Stomach (tissue), 19 donors: ENCODE measurements around the gene NPHP1. TPM values are rescaled to one million over a fixed set of nuclear protein-coding genes. Genes with fewer than 3 reads are reported as not detected.
A peak's percentile ranks its signal among the peaks of the same experiment; 100 is the strongest.
"Not testable (repeated sequence)": the region's sequence is repeated elsewhere in the genome, so short reads cannot be mapped to it uniquely, and the experiment has no call there.

Experiments used
- DNase-seq, 2 donors: peaks; one replicate each; pipeline versions ENCODE4 v3.0.0 to v3.0.0-alpha.2; 2013 to 2019
- H3K27ac ChIP-seq, 5 donors: fragments of 200-600 bp in 4 of 5; sonication (generic) in 4 of 5; one replicate each; pipeline ENCODE4 v1.5.1; 2013 to 2019; ENCODE audit warnings: mild to moderate bottlenecking in 1 of 5, moderate library complexity in 1 of 5
- H3K27me3 ChIP-seq, 3 donors: fragments of 200-600 bp; sonication (generic); one replicate each; pipeline ENCODE4 v1.5.1; 2017 to 2019; ENCODE audit warnings: mixed run types in 1 of 3
- H3K36me3 ChIP-seq, 4 donors: fragments of 200-600 bp; sonication (generic); 1 replicate in 3 of 4; 2 replicates in 1 of 4; pipeline ENCODE4 v1.5.1; 2016 to 2019
- H3K4me1 ChIP-seq, 4 donors: fragments of 200-600 bp; sonication (generic); one replicate each; pipeline ENCODE4 v1.5.1; 2016 to 2019
- H3K4me3 ChIP-seq, 4 donors: fragments of 200-600 bp; sonication (generic) in 3 of 4; one replicate each; pipeline ENCODE4 v1.5.1; 2016 to 2019; ENCODE audit warnings: mild to moderate bottlenecking in 1 of 4
- H3K9me3 ChIP-seq, 4 donors: fragments of 200-600 bp; sonication (generic); one replicate each; pipeline ENCODE4 v1.5.1; 2016 to 2019
- EP300 ChIP-seq: sonication (generic); formaldehyde crosslinking; IDR thresholded peaks from one replicate; pipeline ENCODE4 v1.6.1; 2017; ENCODE audit warnings: antibody characterized with exemption
- POLR2A ChIP-seq, 4 donors: fragments of 450-650 bp; IDR thresholded peaks; one replicate each; pipeline ENCODE4 v1.6.1; 2016; ENCODE audit warnings: antibody characterized with exemption in 4 of 4, control low read depth in 2 of 4, mild to moderate bottlenecking in 1 of 4, moderate library complexity in 1 of 4
- POLR2AphosphoS5 ChIP-seq, 3 donors: sonication (generic); formaldehyde crosslinking; IDR thresholded peaks; one replicate each; pipeline ENCODE4 v1.6.1; 2016; ENCODE audit warnings: antibody characterized with exemption in 3 of 3
- WGBS, 5 donors: extraction: QIAGEN DNeasy Blood & Tissue Kit in 3 of 5; methylation state at CpG; one replicate each; pipeline versions ENCODE4 v1.1.5 to v1.1.7; 2013 to 2018; 5-methylcytosine and 5-hydroxymethylcytosine counted together
- intact Hi-C: fragments of 100-400 bp; cut with DNase I; formaldehyde crosslinking; loops from one replicate; pipeline ENCODE4 v1.15.1; 2023; ENCODE audit warnings: low total_unique reads
- long read RNA-seq, 10 donors: transcript quantifications; one replicate each; lab custom pipeline, GENCODE V29; 2026
- polyA plus RNA-seq, 3 donors: library from polyadenylated mRNA; stranded (reverse); fragments of 200-250 nt; gene quantifications; one replicate each; pipeline ENCODE4 v1.2.3, GENCODE V29; 2013
- total RNA-seq, 5 donors: library from RNA; depleted of rRNA; stranded (reverse); fragments of >200 nt; gene quantifications; one replicate each; pipeline versions ENCODE4 v1.1.0 to v1.2.3, GENCODE V29; 2014 to 2016
- TF ChIP-seq, protein P1 (sequence below), 7 experiments: fragments of 450-650 bp in 4 of 7; fragments of 200-600 bp in 3 of 7; sonication (generic) in 3 of 7; IDR thresholded peaks; one replicate each; pipeline ENCODE4 v1.5.1; 2016 to 2019; ENCODE audit warnings: antibody characterized with exemption in 7 of 7, control low read depth in 2 of 7, mild to moderate bottlenecking in 1 of 7
- donor health status: healthy with polysubstance abuse.
- donor health status: Bipolar disorder and iron deficiency.
- donor health status: healthy.

Gene NPHP1
- total RNA-seq (1 to 10 TPM in 2 of 5 donors, under 1 TPM in 2, not detected in 1; 0.58 to 5.5 (median 2.5) TPM), polyA plus RNA-seq (1 to 10 TPM; 1.5 to 4.5 (median 3.9) TPM)
- long read RNA-seq, donor 1 = 0 reads
- long read RNA-seq, donor 2, partial matches to known transcripts = 0 of 1 reads
- long read RNA-seq, donor 2, other reads (novel, unspliced or antisense) = 0 of 1 reads
- long read RNA-seq, donor 3 = 0 reads
- long read RNA-seq, donor 4 = 0 reads
- long read RNA-seq, donor 5 = 0 reads
- long read RNA-seq, donor 6 = 0 reads
- long read RNA-seq, donor 7, partial matches to known transcripts = 0 of 2 reads
- long read RNA-seq, donor 7, other reads (novel, unspliced or antisense) = 0 of 2 reads
- long read RNA-seq, donor 8, partial matches to known transcripts = 0 of 5 reads
- long read RNA-seq, donor 8, other reads (novel, unspliced or antisense) = 5 of 5 reads
- long read RNA-seq, donor 9, partial matches to known transcripts = 0 of 1 reads
- long read RNA-seq, donor 9, other reads (novel, unspliced or antisense) = 0 of 1 reads
- long read RNA-seq, donor 10, partial matches to known transcripts = 0 of 1 reads
- long read RNA-seq, donor 10, other reads (novel, unspliced or antisense) = 0 of 1 reads

DNA sequence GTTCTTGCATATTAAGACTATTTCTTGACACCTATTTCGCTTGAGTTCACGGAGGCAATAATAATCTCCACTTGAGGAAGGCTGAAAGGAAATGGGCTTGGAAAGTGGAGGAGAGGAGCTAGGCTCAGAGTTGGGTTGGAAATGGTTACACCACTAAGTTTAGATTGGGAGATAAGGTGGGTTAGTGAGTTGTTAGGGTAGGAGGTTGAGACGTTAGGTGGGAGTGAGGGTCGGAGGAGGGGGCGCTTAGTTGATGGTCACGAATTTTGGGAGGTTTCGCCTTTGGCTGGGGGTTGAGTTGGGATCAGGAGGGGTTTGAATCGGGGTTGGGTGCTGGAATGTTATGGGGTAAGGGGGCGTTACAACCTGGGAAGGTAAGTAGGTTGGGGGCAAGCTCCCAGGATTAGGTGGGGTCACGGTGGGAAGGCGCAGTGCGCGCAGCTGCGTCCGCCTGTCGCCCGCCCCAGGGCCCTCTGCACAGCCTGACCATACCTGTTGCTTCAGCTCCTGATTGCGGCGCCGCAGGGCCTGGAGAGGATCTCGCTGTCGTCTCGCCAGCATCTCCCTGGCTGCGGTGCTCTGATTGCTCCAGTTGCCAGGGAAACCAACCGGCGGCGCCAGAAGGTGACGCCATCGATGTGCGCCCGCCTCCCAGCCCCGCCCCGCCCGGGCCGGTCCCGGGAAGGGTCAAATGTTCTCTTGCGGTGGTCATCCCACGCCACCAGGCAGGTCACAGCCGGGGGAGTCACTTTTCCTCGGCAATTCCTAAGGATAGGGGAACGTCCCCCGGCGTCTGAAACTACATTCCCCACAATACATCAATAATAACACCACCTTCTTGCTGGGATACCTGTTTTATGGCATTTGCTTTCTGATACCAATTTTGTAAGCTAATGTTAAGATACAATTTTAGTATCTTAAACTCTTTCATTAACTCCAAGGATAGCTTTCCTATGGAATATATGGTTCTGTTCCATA is at the start of gene NPHP1:
TSS of gene NPHP1 (minus strand) at position 606 of the 978 bp plus-strand sequence. CDS start at position 561, 45 bp downstream.
- Histone ChIP-seq H3K4me3 (peak within 1 kb of the TSS; percentile 70 to 96 (median 86)), H3K4me1 (peaks cover 8 to 20% (median 13%) of the 10 kb centered on the region in 4 donors), H3K27ac (peak within 1 kb of the TSS; percentile 41 to 79 (median 77)), H3K27me3 (no peaks in the 10 kb centered on the region), H3K9me3 (no peaks in the 10 kb centered on the region), H3K36me3 (peaks cover 0 to 21% (median 7%) of the 10 kb centered on the region in 4 donors)
- no peak for TF ChIP-seq EP300
- TF ChIP-seq, protein P1, sequence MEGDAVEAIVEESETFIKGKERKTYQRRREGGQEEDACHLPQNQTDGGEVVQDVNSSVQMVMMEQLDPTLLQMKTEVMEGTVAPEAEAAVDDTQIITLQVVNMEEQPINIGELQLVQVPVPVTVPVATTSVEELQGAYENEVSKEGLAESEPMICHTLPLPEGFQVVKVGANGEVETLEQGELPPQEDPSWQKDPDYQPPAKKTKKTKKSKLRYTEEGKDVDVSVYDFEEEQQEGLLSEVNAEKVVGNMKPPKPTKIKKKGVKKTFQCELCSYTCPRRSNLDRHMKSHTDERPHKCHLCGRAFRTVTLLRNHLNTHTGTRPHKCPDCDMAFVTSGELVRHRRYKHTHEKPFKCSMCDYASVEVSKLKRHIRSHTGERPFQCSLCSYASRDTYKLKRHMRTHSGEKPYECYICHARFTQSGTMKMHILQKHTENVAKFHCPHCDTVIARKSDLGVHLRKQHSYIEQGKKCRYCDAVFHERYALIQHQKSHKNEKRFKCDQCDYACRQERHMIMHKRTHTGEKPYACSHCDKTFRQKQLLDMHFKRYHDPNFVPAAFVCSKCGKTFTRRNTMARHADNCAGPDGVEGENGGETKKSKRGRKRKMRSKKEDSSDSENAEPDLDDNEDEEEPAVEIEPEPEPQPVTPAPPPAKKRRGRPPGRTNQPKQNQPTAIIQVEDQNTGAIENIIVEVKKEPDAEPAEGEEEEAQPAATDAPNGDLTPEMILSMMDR (IDR thresholded peaks at IDR 0.05) = peak in 1 of 7 experiments; percentile 23
- no peak for TF ChIP-seq POLR2A (IDR thresholded peaks at IDR 0.05)
- TF ChIP-seq POLR2AphosphoS5 (IDR thresholded peaks at IDR 0.05) = peak; percentile 58 to 94 (median 76)
- intact Hi-C loops = no loop called here
- DNase-seq = peak; percentile 86 to 96
- WGBS, 5 donors = 1 to 2% (median 1%) methylated on average over 26 to 43 of the region's 43 CpGs

GRCh38 chr2:110248081-110248795 is 43.4 kb upstream of the NPHP1 start:
- WGBS, 5 donors = 73 to 89% (median 85%) methylated on average over 3 to 6 of the region's 7 CpGs
- H3K27ac ChIP-seq, H3K27me3 ChIP-seq, H3K9me3 ChIP-seq, H3K4me1 ChIP-seq, H3K36me3 ChIP-seq, intact Hi-C loops, H3K4me3 ChIP-seq: not testable (repeated sequence)
- peak in 1 of 2 donors; percentile 0 for DNase-seq

DNA sequence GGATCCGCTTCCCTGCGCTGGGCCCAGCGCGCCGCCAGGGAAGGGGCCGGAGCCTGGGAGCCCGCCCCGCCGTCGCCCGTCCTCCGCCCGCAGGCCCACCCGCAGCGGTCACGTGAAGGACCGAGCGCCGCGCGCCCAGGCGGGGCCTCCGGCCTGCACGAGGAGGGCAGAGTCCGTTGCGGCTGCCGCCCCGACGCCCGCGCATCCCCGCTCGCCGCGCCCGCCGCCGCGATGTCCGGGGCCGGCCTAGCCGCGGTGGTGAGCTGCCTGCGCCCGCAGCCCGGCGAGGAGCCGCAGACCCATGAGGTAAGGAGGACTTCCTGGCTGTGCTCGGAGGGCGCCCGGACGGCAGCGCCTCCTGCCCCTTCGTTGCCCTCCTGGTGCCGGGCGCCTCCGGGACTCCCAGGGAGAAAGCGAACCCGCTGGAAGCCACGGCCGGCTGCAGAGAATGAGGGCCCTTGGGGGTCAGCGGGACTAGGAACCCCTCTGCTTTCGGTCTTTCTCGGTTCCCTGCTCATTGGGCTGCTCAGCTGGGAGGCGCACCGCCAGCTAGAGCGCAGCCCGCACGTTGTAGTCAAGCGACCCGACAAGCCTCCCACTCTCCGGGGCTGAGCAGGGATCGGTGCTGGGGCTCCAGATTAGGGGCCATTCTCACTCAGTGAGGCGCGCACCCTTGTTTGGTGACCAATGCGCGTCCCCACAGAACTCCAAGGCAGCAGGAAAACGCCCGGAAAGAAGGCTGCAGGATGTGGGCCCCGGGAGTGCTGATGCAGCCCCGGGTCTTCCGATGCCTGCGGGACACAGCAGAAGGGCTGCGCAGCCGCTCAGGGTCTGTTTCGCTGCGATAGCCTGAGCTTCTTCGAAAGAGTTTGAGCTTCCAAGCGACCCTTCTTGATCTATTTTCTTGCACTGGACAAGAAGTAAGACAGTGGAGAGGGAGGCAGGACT is 40.9 kb upstream of the NPHP1 start:
- H3K27ac ChIP-seq, DNase-seq, H3K4me1 ChIP-seq, H3K9me3 ChIP-seq, H3K27me3 ChIP-seq, H3K4me3 ChIP-seq, intact Hi-C loops, H3K36me3 ChIP-seq: not testable (repeated sequence)
- no CpG with 5 or more reads among the region's 89 CpGs for WGBS, 5 donors

- H3K4me3 ChIP-seq, H3K36me3 ChIP-seq, H3K27me3 ChIP-seq, H3K4me1 ChIP-seq, H3K9me3 ChIP-seq, DNase-seq, H3K27ac ChIP-seq, intact Hi-C loops: not testable (repeated sequence)
- WGBS, 5 donors = 80 to 100% (median 92%) methylated on average over 1 of the region's 3 CpGs; no CpG with 5 or more reads in 1 of the 5 donors
Observed at GRCh38 chr2:110243283-110243682, 38.5 kb upstream of the NPHP1 start.

DNA sequence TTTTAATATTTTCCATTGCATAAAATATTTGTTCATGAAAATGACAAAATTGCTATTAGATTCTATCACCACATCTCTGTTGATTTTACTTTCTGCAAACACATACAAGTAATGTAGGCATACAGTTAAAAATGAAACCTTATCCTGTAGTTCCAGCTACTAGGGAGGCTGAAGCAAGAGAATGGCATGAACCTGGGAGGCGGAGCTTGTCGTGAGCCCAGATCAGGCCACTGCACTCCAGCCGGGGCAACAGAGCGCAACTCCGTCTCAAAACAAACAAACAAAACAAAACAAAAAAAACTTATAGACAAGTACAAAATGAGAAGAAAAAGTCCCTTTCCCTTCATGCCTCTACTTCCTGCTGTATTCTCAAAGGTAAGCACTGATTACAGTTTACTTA is 29.7 kb upstream of the NPHP1 start:
- H3K9me3 ChIP-seq, H3K4me1 ChIP-seq, H3K36me3 ChIP-seq, H3K27me3 ChIP-seq, H3K27ac ChIP-seq, H3K4me3 ChIP-seq, intact Hi-C loops, DNase-seq: not testable (repeated sequence)
- WGBS, 5 donors = 10 to 37% (median 18%) methylated on average over 5 of the region's 5 CpGs

DNA sequence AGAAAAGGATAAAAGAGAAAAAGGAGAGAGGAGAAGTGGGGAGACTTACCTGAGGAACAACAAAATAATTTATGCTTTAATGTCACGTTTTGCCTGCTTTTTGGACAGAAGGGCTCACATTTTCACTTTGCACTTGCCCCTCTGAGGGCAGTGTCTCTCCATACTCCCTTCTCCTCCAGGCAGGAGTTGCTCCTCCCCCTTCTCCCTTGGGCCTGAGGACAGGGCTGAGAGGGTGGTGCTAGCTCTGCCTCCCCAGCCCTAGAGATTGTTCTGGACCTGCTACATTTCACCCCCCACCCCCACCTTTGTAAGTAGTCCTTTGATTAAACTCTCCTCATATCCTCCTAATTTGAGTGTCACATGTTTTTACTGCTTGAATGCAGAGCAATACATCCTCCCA is 25.1 kb upstream of the NPHP1 start:
- intact Hi-C loops = not testable (repeated sequence)

DNA sequence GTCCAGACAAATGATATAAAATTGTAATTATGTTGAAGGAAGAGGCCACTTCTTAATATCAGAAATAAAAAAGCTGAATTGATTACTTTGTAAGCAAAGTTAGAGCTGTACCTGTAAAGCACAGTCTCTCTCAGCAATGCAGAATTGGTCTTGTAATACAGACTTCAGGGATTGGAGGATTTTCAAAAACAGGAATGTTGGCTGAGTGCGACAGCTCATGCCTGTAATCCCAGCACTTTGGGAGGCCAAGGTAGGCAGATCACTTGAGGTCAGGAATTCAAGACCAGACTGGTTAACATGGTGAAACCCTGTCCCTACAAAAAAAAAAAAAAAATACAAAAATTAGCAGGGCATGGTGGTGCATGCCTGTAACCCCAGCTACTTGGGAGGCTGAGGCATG is 17.8 kb upstream of the NPHP1 start:
- H3K36me3 ChIP-seq, H3K4me3 ChIP-seq, H3K27ac ChIP-seq, DNase-seq, intact Hi-C loops, H3K4me1 ChIP-seq, H3K9me3 ChIP-seq: not testable (repeated sequence)
- 77 to 97% (median 92%) methylated on average over 1 of the region's 1 CpG for WGBS, 5 donors
- peaks cover 0 to 45% (median 4%) of the 10 kb centered on the region in 3 donors for H3K27me3 ChIP-seq

More for the DNA sequence above, 25.1 kb upstream of the NPHP1 start:
- not testable (repeated sequence) for H3K9me3 ChIP-seq, H3K27ac ChIP-seq, H3K36me3 ChIP-seq, H3K4me3 ChIP-seq, H3K4me1 ChIP-seq, H3K27me3 ChIP-seq, DNase-seq
- no CpG with 5 or more reads among the region's 1 CpG for WGBS, 5 donors
